ENCODE measurements around the gene MRPS35.

MRPS35 gene

GRCh38 chr12:27772328-27773049 is 61.9 kb downstream of the MRPS35 start:
- no peak for DNase-seq

DNA sequence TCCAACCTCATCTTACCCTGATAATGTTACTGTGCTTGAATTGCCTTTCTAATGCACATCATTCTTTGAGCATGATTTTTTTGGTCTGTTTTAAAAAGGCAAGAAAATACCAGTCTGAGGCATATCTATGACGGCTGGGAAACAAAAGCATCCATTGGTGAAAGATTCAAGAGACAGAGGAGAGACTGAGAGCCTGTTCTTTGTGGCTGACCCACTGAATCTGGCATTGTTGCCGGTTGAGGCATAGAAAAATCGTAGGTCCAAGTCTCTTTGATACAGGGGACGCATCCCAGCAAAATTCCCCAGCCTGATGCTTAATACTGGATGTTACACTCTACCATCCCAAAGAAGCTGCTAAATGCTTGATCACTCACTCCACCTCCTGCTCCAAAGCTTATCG is 66.5 kb downstream of the MRPS35 start:
- DNase-seq: no peak

DNA sequence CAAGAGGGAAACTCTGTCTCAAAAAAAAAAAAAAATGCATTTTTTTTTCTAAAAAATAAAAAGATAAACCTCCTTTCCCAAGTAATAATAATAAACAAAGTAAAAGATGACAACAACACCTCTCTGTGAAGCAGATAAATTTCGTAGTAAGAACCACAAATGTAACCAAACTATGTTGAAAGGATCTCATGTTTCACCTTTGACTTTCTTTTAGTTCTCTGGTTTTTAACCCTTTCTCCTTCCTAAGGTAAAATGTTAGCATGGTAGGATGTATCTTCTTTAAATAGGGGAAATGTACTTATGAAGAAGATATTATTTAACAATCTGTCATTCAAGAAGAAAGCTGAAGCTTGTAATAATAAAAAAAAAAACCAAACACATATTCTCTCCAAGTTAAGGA is 67.6 kb downstream of the MRPS35 start:
- DNase-seq: no peak

GRCh38 chr12:27779416-27779919 is 68.8 kb downstream of the MRPS35 start:
- peak; percentile 11 to 36 for DNase-seq

- peak; percentile 61 to 70 for DNase-seq
Observed at GRCh38 chr12:27779920-27780611, 69.4 kb downstream of the MRPS35 start, which contains the start of the genes KLHL42 and MANSC4. TSS of gene KLHL42 (plus strand) at chr12:27780233. CDS start at chr12:27780331, 98 bp downstream. TSS of gene MANSC4 (minus strand) at chr12:27780236. CDS start at chr12:27771276, 8,960 bp downstream.

DNA sequence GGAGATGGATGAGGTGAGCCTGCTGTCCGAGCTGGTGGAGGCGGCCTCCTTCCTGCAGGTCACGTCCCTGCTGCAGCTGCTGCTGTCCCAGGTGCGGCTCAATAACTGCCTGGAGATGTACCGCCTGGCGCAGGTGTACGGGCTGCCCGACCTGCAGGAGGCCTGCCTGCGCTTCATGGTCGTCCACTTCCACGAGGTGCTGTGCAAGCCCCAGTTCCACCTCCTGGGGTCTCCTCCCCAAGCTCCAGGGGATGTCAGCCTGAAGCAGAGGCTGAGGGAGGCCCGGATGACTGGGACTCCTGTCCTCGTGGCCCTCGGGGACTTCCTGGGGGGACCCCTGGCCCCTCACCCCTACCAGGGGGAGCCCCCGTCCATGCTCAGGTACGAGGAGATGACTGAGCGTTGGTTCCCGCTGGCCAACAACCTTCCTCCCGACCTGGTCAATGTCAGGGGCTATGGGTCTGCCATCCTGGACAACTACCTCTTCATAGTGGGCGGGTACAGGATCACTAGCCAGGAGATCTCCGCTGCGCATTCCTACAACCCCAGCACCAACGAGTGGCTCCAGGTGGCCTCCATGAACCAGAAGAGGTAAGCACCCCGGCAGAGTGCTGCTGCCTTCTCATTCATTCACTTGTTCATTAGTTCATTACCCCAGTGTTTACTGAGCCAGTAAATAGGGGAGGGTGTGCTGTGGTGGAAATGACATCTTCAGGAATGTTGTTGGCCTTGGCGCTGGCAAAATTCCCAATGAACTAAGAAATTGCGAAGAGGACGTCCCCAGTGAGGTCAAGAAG is 70.2 kb downstream of the MRPS35 start:
- DNase-seq: no peak

DNA sequence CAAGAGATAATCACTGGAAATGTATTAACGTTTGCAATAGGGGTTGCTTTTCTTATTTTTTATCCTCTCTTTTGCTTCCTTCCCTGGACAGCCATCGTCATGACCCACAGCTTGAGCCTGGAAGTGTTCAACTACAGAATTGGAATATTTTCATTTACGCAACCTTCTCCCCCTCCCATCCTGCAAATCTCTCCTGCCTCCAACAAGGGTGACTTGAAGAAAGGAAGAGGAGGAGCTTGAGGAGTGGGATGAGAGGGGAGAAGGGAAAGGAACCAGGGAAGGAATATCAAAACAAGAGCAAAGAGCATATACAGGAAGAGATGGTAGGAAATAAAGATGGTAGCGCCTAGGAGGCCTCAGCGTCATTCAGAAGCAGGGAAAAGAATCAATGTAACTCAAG is 71.0 kb downstream of the MRPS35 start:
- no peak for DNase-seq

GRCh38 chr12:27782481-27782880 is 71.8 kb downstream of the MRPS35 start:
- DNase-seq: no peak

DNA sequence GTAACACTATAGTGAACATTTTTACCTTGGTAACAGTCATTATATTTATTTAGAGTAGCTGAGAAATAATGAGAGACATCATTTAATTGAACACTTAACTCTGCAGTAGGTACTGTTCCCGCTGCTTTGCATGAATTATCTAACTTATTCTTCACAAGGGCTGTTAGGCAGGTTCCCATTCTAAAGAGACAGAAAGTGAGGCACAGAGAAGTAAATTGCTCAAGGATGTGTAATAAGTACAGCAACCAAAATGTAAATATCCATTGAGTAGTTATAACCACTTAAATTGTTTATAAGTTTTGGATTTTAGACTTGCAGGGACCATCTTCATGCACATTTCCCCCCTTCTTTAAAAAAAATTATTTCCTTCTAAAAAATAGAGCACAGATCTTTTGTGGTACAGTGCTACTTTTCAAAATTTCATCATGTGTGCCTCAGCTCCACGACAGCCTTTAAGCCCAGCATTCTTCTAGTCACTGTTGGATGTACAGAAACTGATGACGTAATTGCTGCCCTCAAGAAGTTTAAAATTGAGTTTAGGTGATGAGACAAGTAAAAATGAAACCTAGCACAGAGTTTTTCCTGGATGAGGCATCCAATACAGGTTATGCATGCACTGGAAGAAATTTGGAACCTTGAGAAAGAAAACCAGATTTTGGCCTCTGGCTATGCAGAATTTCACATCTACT is 75.4 kb downstream of the MRPS35 start:
- no peak for DNase-seq

GRCh38 chr12:27787559-27787958 is 76.9 kb downstream of the MRPS35 start:
- no peak for DNase-seq

DNA sequence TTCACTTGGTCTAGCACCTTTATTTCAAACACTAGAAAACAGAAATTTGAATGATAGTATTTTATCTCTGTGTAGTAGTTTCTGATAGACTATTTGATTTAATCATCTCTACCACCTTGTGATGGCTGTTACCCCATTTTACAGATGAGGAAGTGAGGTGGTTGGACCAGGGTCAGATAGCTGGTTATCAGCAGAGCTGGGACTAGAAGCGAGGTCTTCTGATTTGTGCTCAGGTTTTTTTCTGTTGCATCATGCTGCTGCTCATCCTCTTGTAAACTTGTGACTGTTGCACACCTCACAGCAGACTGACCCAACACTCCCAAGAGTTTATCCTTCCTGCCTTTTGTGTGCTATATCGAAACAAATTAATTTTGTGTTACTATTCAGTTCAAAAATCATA is 79.5 kb downstream of the MRPS35 start:
- no peak for DNase-seq

- no peak for DNase-seq
Observed at GRCh38 chr12:27794818-27795584, 84.4 kb downstream of the MRPS35 start.

GRCh38 chr12:27796128-27796527 is 85.5 kb downstream of the MRPS35 start:
- DNase-seq: no peak

- DNase-seq: no peak
Observed at GRCh38 chr12:27797301-27798025, 86.8 kb downstream of the MRPS35 start.

- no peak for DNase-seq
Observed at GRCh38 chr12:27800819-27801218, 90.2 kb downstream of the MRPS35 start.

DNA sequence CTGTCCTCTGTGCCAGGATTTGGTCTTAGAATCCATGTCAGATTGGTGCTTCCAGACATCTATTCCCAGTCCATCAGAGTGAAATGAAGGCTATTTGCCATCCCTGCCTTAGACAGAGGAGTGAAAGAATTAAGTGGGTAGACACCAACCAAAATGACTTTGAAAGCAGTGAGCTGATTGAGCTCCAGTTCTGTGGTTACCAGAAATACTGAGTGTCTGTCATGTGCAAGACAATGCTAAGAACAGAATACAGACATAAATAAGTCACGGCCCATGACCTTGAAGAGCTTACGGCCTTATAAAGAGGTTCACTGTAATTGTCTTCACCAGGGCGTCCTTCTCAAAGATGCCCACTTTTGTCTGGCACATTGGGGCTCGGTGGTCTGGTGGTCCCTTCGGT is 91.0 kb downstream of the MRPS35 start:
- DNase-seq: no peak

- DNase-seq: no peak
Observed at GRCh38 chr12:27802511-27802910, 91.9 kb downstream of the MRPS35 start.

DNA sequence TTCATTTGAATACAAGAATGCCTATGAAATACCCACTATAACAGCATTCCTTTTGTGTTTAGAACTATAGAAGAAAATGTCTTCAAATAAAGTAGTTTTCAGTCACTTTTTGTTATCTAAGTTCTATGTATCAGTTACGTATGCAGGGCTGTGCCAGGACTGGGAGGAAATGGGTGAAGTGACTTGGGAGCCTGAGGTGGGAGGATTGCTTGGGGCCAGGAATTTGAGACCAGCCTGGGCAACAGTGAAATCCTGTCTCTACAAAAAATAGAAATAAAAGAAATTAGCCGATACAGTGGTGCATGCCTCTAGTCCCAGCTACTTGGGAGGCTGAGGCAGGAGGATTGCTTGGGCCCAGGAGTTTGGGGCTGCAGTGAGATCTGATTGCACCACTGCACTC is 92.3 kb downstream of the MRPS35 start:
- no peak for DNase-seq

- no peak for DNase-seq
Observed at GRCh38 chr12:27805238-27805637, 94.6 kb downstream of the MRPS35 start.
